IMR-90 (cell line): ENCODE data around the gene HNRNPR.

Experiments
- BHLHE40 ChIP-seq: fragments of 150-350 bp; IDR thresholded peaks from 2 replicates; pipeline ENCODE4 v1.6.1; 2016; ENCODE audit warnings: mild to moderate bottlenecking, low read depth, low read length
- CEBPB ChIP-seq: IDR thresholded peaks from 2 replicates; pipeline ENCODE4 v1.6.1; 2012; ENCODE audit warnings: low read depth, low read length, improper control_type of control experiment
- CHD1 ChIP-seq: IDR thresholded peaks from 2 replicates; pipeline ENCODE4 v1.6.1; 2012; ENCODE audit warnings: low read depth, low read length, improper control_type of control experiment
- FOS ChIP-seq: fragments of 150-350 bp; IDR thresholded peaks from 2 replicates; pipeline ENCODE4 v1.6.1; 2016; ENCODE audit warnings: low read depth, low read length
- MAZ ChIP-seq: IDR thresholded peaks from 2 replicates; pipeline ENCODE4 v1.6.1; 2012; ENCODE audit warnings: low read depth, mild to moderate bottlenecking, low read length, improper control_type of control experiment, moderate library complexity, borderline replicate concordance
- POLR2A ChIP-seq: IDR thresholded peaks from 2 replicates; pipeline ENCODE4 v1.6.1; 2012; ENCODE audit warnings: mild to moderate bottlenecking, low read depth, low read length
- RAD21 ChIP-seq: IDR thresholded peaks from 2 replicates; pipeline ENCODE4 v1.6.1; 2012; ENCODE audit warnings: low read length, improper control_type of control experiment
- SMC3 ChIP-seq: fragments of 150-350 bp; IDR thresholded peaks from 2 replicates; pipeline ENCODE4 v1.6.1; 2016; ENCODE audit warnings: low read depth, mild to moderate bottlenecking, antibody characterized with exemption, low read length, moderate library complexity
- TF ChIP-seq, protein P1 (sequence below): conservative IDR thresholded peaks from 2 replicates; pipeline ENCODE4 v1.5.1; 2012; ENCODE audit warnings: mild to moderate bottlenecking, low read depth, low read length, improper control_type of control experiment

- TF ChIP-seq, protein P1, sequence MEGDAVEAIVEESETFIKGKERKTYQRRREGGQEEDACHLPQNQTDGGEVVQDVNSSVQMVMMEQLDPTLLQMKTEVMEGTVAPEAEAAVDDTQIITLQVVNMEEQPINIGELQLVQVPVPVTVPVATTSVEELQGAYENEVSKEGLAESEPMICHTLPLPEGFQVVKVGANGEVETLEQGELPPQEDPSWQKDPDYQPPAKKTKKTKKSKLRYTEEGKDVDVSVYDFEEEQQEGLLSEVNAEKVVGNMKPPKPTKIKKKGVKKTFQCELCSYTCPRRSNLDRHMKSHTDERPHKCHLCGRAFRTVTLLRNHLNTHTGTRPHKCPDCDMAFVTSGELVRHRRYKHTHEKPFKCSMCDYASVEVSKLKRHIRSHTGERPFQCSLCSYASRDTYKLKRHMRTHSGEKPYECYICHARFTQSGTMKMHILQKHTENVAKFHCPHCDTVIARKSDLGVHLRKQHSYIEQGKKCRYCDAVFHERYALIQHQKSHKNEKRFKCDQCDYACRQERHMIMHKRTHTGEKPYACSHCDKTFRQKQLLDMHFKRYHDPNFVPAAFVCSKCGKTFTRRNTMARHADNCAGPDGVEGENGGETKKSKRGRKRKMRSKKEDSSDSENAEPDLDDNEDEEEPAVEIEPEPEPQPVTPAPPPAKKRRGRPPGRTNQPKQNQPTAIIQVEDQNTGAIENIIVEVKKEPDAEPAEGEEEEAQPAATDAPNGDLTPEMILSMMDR = no peak
- no peak for TF ChIP-seq CHD1
- no peak for TF ChIP-seq POLR2A
- no peak for TF ChIP-seq BHLHE40
- TF ChIP-seq FOS = no peak
- no peak for TF ChIP-seq RAD21
- TF ChIP-seq MAZ = no peak
- TF ChIP-seq SMC3 = no peak
- no peak for TF ChIP-seq CEBPB
Observed at GRCh38 chr1:23291706-23292105, 52.4 kb downstream of the HNRNPR start.
